Endothelial cell of umbilical vein (primary cell): ENCODE measurements around the gene CCDC81.
"Not testable (repeated sequence)": the region's sequence is repeated elsewhere in the genome, so short reads cannot be mapped to it uniquely, and the experiment has no call there.

Source experiments
- EZH2 ChIP-seq: IDR thresholded peaks from 2 replicates; pipeline ENCODE4 v1.6.1; 2012; ENCODE audit warnings: borderline replicate concordance, low read depth, mild to moderate bottlenecking, moderate library complexity, low read length, inconsistent platforms; ENCODE audit not compliant: severe bottlenecking
- FOS ChIP-seq: IDR thresholded peaks from 2 replicates; pipeline ENCODE4 v1.6.1; 2011; ENCODE audit warnings: mild to moderate bottlenecking, low read length, moderate library complexity, borderline replicate concordance; ENCODE audit not compliant: insufficient read depth
- GATA2 ChIP-seq: IDR thresholded peaks from 2 replicates; pipeline ENCODE4 v1.7.0; 2011; ENCODE audit warnings: low read depth, mild to moderate bottlenecking, moderate library complexity, mixed read lengths, low read length; ENCODE audit not compliant: insufficient read length, insufficient read depth
- JUN ChIP-seq: IDR thresholded peaks from 2 replicates; pipeline ENCODE4 v1.6.1; 2011; ENCODE audit warnings: borderline replicate concordance, low read depth; ENCODE audit not compliant: insufficient read length, insufficient read depth
- MAX ChIP-seq: IDR thresholded peaks from 2 replicates; pipeline ENCODE4 v1.6.1; 2011; ENCODE audit not compliant: insufficient read depth, insufficient read length
- MYC ChIP-seq: IDR thresholded peaks from one replicate; pipeline ENCODE4 v1.6.1; 2011; ENCODE audit warnings: mild to moderate bottlenecking, low read depth, low read length
- POLR2A ChIP-seq: IDR thresholded peaks from 2 replicates; pipeline ENCODE4 v1.6.1; 2012; ENCODE audit warnings: low read depth, mild to moderate bottlenecking, control low read depth, low read length
- POLR2AphosphoS5 ChIP-seq: IDR thresholded peaks from 2 replicates; pipeline ENCODE4 v1.6.1; 2012; ENCODE audit warnings: low read depth, mild to moderate bottlenecking, control low read depth, low read length, moderate library complexity; ENCODE audit not compliant: insufficient read depth
- TF ChIP-seq, protein P1 (sequence below), 2 donors: IDR thresholded peaks; 1 replicate in 1 of 2; 2 replicates in 1 of 2; pipeline ENCODE4 v1.5.1; 2011; ENCODE audit warnings: low read length in 2 of 2, mild to moderate bottlenecking in 2 of 2, moderate library complexity in 2 of 2, control low read depth in 1 of 2, inconsistent platforms in 1 of 2, low read depth in 1 of 2; ENCODE audit not compliant: insufficient read depth in 1 of 2; ENCODE audit errors: extremely low read depth in 1 of 2

DNA sequence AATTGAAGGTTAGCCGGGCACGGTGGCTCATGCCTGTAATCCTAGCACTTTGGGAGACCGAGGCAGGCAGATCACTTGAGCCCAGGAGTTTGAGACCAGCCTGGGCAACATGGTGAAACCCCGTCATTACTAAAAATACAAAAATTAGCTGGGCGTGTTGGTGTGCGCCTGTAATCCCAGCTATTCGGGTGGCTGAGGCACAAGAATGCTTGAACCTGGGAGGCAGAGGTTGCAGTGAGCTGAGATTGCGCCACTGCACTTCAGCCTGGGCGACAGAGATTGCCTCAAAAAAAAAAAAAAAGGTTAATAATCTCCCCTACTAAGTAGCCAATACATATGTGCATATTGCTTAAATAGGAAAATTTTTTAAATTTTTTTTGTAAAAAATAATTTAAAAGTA lies 42.3 kb downstream of the CCDC81 start:
- TF ChIP-seq, protein P1, sequence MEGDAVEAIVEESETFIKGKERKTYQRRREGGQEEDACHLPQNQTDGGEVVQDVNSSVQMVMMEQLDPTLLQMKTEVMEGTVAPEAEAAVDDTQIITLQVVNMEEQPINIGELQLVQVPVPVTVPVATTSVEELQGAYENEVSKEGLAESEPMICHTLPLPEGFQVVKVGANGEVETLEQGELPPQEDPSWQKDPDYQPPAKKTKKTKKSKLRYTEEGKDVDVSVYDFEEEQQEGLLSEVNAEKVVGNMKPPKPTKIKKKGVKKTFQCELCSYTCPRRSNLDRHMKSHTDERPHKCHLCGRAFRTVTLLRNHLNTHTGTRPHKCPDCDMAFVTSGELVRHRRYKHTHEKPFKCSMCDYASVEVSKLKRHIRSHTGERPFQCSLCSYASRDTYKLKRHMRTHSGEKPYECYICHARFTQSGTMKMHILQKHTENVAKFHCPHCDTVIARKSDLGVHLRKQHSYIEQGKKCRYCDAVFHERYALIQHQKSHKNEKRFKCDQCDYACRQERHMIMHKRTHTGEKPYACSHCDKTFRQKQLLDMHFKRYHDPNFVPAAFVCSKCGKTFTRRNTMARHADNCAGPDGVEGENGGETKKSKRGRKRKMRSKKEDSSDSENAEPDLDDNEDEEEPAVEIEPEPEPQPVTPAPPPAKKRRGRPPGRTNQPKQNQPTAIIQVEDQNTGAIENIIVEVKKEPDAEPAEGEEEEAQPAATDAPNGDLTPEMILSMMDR (IDR thresholded peaks at IDR 0.05; ENCODE audit: extremely low read depth in 1 of 2, insufficient read depth in 1 of 2, low read depth in 1 of 2, low read length in 2 of 2), result not testable (repeated sequence)
- TF ChIP-seq EZH2, POLR2A, MAX, POLR2AphosphoS5, MYC, GATA2, JUN, FOS: not testable (repeated sequence)
